ENCODE data around the gene GALNT18.

Gene GALNT18

GRCh38 chr11:11586465-11586864, 35.3 kb downstream of the GALNT18 start:
- no peak for FAIRE-seq

GRCh38 chr11:11584937-11585336, 36.9 kb downstream of the GALNT18 start:
- no peak for FAIRE-seq

- no peak for FAIRE-seq
These were observed 37.3 kb downstream of the GALNT18 start for GRCh38 chr11:11584530-11584810.

- no peak for FAIRE-seq
These were observed 37.8 kb downstream of the GALNT18 start for GRCh38 chr11:11583801-11584529.

- FAIRE-seq: no peak
These were observed 39.6 kb downstream of the GALNT18 start for GRCh38 chr11:11582011-11582701.

- no peak for FAIRE-seq
These were observed 40.3 kb downstream of the GALNT18 start for GRCh38 chr11:11581481-11581880.

- FAIRE-seq: no peak
These were observed 40.9 kb downstream of the GALNT18 start for GRCh38 chr11:11580841-11581411.

- no peak for FAIRE-seq
These were observed 41.8 kb downstream of the GALNT18 start for GRCh38 chr11:11580012-11580411.

- no peak for FAIRE-seq
These were observed 42.5 kb downstream of the GALNT18 start for GRCh38 chr11:11579012-11579988.

GRCh38 chr11:11577932-11578911, 43.6 kb downstream of the GALNT18 start:
- no peak for FAIRE-seq

- no peak for FAIRE-seq
These were observed 44.5 kb downstream of the GALNT18 start for GRCh38 chr11:11577251-11577855.

GRCh38 chr11:11574373-11575287, 47.2 kb downstream of the GALNT18 start:
- FAIRE-seq: no peak

- FAIRE-seq: no peak
These were observed 49.4 kb downstream of the GALNT18 start for GRCh38 chr11:11572386-11572785.

- FAIRE-seq: no peak
These were observed 49.9 kb downstream of the GALNT18 start for GRCh38 chr11:11571893-11572292.

- no peak for FAIRE-seq
These were observed 51.0 kb downstream of the GALNT18 start for GRCh38 chr11:11570823-11571222.

- no peak for FAIRE-seq
These were observed 51.8 kb downstream of the GALNT18 start for GRCh38 chr11:11569936-11570491.

- FAIRE-seq: no peak
These were observed 53.1 kb downstream of the GALNT18 start for GRCh38 chr11:11568651-11569229.

- FAIRE-seq: no peak
These were observed 53.7 kb downstream of the GALNT18 start for GRCh38 chr11:11567936-11568650.

- FAIRE-seq: no peak
These were observed 56.2 kb downstream of the GALNT18 start for GRCh38 chr11:11565636-11566035.

All from endometrium (tissue), 2 donors.